Neural progenitor cell (in vitro differentiated cells): ENCODE results near the gene ERGIC1. TPM values are rescaled to one million over a fixed set of nuclear protein-coding genes. Genes with fewer than 3 reads are reported as not detected.

Experiments
- DNase-seq: peaks from one replicate; pipeline ENCODE4 v3.0.0-alpha.2; 2016; ENCODE audit warnings: low spot score
- H2AFZ ChIP-seq: fragments of 200-600 bp; sonication (generic); replicated peaks from 2 replicates; pipeline ENCODE4 v1.6.1; 2016; ENCODE audit warnings: antibody characterized with exemption
- H3F3A ChIP-seq: fragments of 200-600 bp; sonication (generic); 2 replicates; pipeline ENCODE4 v1.6.1; 2016; ENCODE audit warnings: antibody characterized with exemption, low read depth
- H3K27ac ChIP-seq: fragments of 200-600 bp; sonication (generic); 2 replicates; pipeline ENCODE4 v1.5.1; 2016; ENCODE audit warnings: mild to moderate bottlenecking
- H3K27me3 ChIP-seq: fragments of 200-600 bp; sonication (generic); 2 replicates; pipeline ENCODE4 v1.6.1; 2016; ENCODE audit warnings: mild to moderate bottlenecking, moderate library complexity
- H3K36me3 ChIP-seq: fragments of 200-600 bp; sonication (generic); 2 replicates; pipeline ENCODE4 v1.5.1; 2016
- H3K4me1 ChIP-seq: fragments of 200-600 bp; sonication (generic); 2 replicates; pipeline ENCODE4 v1.6.1; 2016; ENCODE audit warnings: mixed run types
- H3K4me2 ChIP-seq: fragments of 200-600 bp; sonication (generic); 2 replicates; pipeline ENCODE4 v1.6.1; 2016
- H3K4me3 ChIP-seq: fragments of 200-600 bp; sonication (generic); 2 replicates; pipeline ENCODE4 v1.5.1; 2016
- H3K79me2 ChIP-seq: fragments of 200-600 bp; sonication (generic); 2 replicates; pipeline ENCODE4 v1.6.1; 2016; ENCODE audit warnings: low read depth
- H3K9ac ChIP-seq: fragments of 200-600 bp; sonication (generic); 2 replicates; pipeline ENCODE4 v1.6.1; 2016
- H3K9me3 ChIP-seq: fragments of 200-600 bp; sonication (generic); 2 replicates; pipeline ENCODE4 v1.5.1; 2016; ENCODE audit warnings: low read depth
- H4K20me1 ChIP-seq: fragments of 200-600 bp; sonication (generic); 2 replicates; pipeline ENCODE4 v1.6.1; 2016; ENCODE audit warnings: low read depth
- H3K27ac Mint-ChIP-seq: 3 replicates; pipeline ENCODE4 v1.8.0; 2021; ENCODE audit warnings: mixed read lengths
- H3K27me3 Mint-ChIP-seq: 2 replicates; pipeline ENCODE4 v1.8.0; 2022; ENCODE audit warnings: low read depth, mild to moderate bottlenecking, inconsistent platforms, moderate library complexity, mixed read lengths; ENCODE audit not compliant: insufficient read depth
- H3K36me3 Mint-ChIP-seq: 3 replicates; pipeline ENCODE4 v1.8.0; 2021; ENCODE audit warnings: mixed read lengths
- H3K4me1 Mint-ChIP-seq: 3 replicates; pipeline ENCODE4 v1.8.0; 2021; ENCODE audit warnings: mixed read lengths
- H3K4me3 Mint-ChIP-seq: 3 replicates; pipeline ENCODE4 v1.8.0; 2021; ENCODE audit warnings: mild to moderate bottlenecking, moderate library complexity, mixed read lengths
- H3K9me3 Mint-ChIP-seq: 3 replicates; pipeline ENCODE4 v1.8.0; 2020; ENCODE audit warnings: mixed read lengths
- CTCF ChIP-seq: fragments of 200-600 bp; sonication (generic); IDR thresholded peaks from 2 replicates; pipeline ENCODE4 v1.5.1; 2017; ENCODE audit warnings: antibody characterized with exemption, mild to moderate bottlenecking
- EZH2 ChIP-seq: fragments of 200-600 bp; sonication (generic); IDR thresholded peaks from 2 replicates; pipeline ENCODE4 v1.6.1; 2017; ENCODE audit warnings: antibody characterized with exemption, mild to moderate bottlenecking, moderate library complexity
- EZH2phosphoT487 ChIP-seq: fragments of 200-600 bp; sonication (generic); IDR thresholded peaks from 2 replicates; pipeline ENCODE4 v1.6.1; 2017; ENCODE audit warnings: antibody characterized with exemption
- total RNA-seq: library from RNA; depleted of rRNA; stranded (reverse); fragments of >200 nt; gene quantifications from 2 replicates; pipeline ENCODE4 v1.2.3, GENCODE V29; 2015; ENCODE audit warnings: low replicate concordance

ERGIC1 gene
- total RNA-seq, 1 donor from 2014 or later = 28.7 TPM

DNA sequence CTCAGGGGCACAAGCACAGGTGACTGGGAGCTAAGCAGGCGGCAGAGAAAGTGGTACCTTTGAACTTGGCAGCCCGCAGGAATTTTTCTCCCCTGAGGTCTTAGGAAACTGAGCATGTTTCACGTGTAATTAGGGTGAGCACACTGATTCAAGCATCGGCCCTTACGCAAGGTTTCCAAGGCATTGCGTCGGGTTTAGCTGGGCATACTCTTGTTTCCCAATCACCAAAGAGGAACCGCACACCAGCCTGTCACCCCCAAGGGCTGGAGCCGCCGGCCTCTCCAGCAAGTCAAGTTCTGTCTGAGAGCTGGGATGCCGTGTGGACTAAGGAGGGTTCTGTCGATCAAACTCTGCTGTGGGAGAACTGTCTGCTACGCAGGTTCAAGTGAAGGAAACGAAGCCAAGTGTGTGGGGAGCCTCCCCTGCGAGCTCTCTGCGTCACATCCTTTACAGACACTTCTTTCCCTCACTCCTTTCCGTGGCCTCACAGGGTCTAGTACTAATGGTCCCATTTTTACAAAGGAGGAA is 53.0 kb downstream of the ERGIC1 start:
- Mint-ChIP-seq H3K36me3 (peaks cover 23% of the 10 kb centered on the region), H3K27me3 (peaks cover 5% of the 10 kb centered on the region), H3K4me3 (no peak overlapping the region), H3K27ac (peak overlapping the region; percentile 80), H3K9me3 (no peaks in the 10 kb centered on the region), H3K4me1 (peaks cover 14% of the 10 kb centered on the region)
- Histone ChIP-seq H2AFZ (no peak overlapping the region), H4K20me1 (peaks cover 19% of the 10 kb centered on the region), H3K27ac (no peak overlapping the region), H3K79me2 (no peaks in the 10 kb centered on the region), H3K9ac (no peak overlapping the region), H3K9me3 (no peaks in the 10 kb centered on the region), H3K4me1 (no peaks in the 10 kb centered on the region), H3F3A (no peaks in the 10 kb centered on the region), H3K4me3 (no peak overlapping the region), H3K27me3 (no peaks in the 10 kb centered on the region), H3K36me3 (no peaks in the 10 kb centered on the region), H3K4me2 (no peak overlapping the region)
- DNase-seq = no peak
- TF ChIP-seq EZH2 (no peak), CTCF (no peak), EZH2phosphoT487 (no peak)

- H3K4me1 ChIP-seq = no peaks in the 10 kb centered on the region
- TF ChIP-seq EZH2phosphoT487 (no peak), CTCF (no peak), EZH2 (no peak)
- H3K27ac Mint-ChIP-seq = no peak overlapping the region
- no peak overlapping the region for H3K4me3 Mint-ChIP-seq
- no peaks in the 10 kb centered on the region for H3F3A ChIP-seq
- H3K27me3 ChIP-seq = no peaks in the 10 kb centered on the region
- H3K9ac ChIP-seq = no peak overlapping the region
- no peaks in the 10 kb centered on the region for H3K9me3 Mint-ChIP-seq
- H3K27me3 Mint-ChIP-seq = peaks cover 5% of the 10 kb centered on the region
- peaks cover 19% of the 10 kb centered on the region for H3K36me3 Mint-ChIP-seq
- no peak for DNase-seq
- H3K4me1 Mint-ChIP-seq = peaks cover 14% of the 10 kb centered on the region
- no peaks in the 10 kb centered on the region for H3K9me3 ChIP-seq
- no peak overlapping the region for H3K4me2 ChIP-seq
- H3K36me3 ChIP-seq = no peaks in the 10 kb centered on the region
- H4K20me1 ChIP-seq = peaks cover 20% of the 10 kb centered on the region
- H3K27ac ChIP-seq = no peak overlapping the region
- no peak overlapping the region for H2AFZ ChIP-seq
- no peaks in the 10 kb centered on the region for H3K79me2 ChIP-seq
- no peak overlapping the region for H3K4me3 ChIP-seq
Measured at GRCh38 chr5:172887692-172888091, 53.6 kb downstream of the ERGIC1 start.

DNA sequence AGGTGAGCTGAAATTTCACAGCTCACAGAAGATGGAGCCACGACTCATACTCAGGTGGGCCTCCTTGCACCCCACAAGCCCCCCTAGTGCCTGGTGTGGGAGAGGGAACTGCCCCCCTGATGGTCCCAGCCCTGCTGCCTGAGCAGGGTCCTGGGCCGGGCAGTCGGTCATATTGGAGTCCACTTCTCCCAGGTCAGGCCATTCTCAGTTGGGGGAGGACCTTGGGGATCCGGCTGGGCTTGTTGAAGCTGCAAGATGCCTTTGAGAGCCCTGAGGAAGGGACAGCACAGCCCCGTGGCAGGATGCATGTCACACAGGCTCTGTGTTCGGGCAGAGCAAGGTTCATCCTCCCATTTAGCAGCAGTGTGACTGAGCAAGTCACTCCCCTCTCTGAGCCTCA is 56.6 kb downstream of the ERGIC1 start:
- H3K27ac ChIP-seq = no peak overlapping the region
- H3K9me3 ChIP-seq = no peaks in the 10 kb centered on the region
- H3K4me1 ChIP-seq = no peaks in the 10 kb centered on the region
- H2AFZ ChIP-seq = no peak overlapping the region
- H3K9me3 Mint-ChIP-seq = no peaks in the 10 kb centered on the region
- H4K20me1 ChIP-seq = peaks cover 22% of the 10 kb centered on the region
- H3K27ac Mint-ChIP-seq = no peak overlapping the region
- H3K4me3 ChIP-seq = no peak overlapping the region
- H3K27me3 ChIP-seq = no peaks in the 10 kb centered on the region
- TF ChIP-seq CTCF = no peak
- no peak for TF ChIP-seq EZH2
- no peak for TF ChIP-seq EZH2phosphoT487
- no peak overlapping the region for H3K4me3 Mint-ChIP-seq
- H3K27me3 Mint-ChIP-seq = peaks cover 5% of the 10 kb centered on the region
- DNase-seq = no peak
- H3F3A ChIP-seq = no peaks in the 10 kb centered on the region
- H3K4me1 Mint-ChIP-seq = peaks cover 15% of the 10 kb centered on the region
- H3K9ac ChIP-seq = no peak overlapping the region
- no peaks in the 10 kb centered on the region for H3K36me3 ChIP-seq
- H3K4me2 ChIP-seq = no peak overlapping the region
- H3K36me3 Mint-ChIP-seq = peaks cover 12% of the 10 kb centered on the region
- no peaks in the 10 kb centered on the region for H3K79me2 ChIP-seq
